GM12878 (cell line): ENCODE measurements around the gene SPATA24. TPM values are rescaled to one million over a fixed set of nuclear protein-coding genes. Genes with fewer than 3 reads are reported as not detected.
A peak's percentile ranks its signal among the peaks of the same experiment; 100 is the strongest.

Source experiments
- ASH2L ChIP-seq: fragments of 300-600, 200-600 bp; sonication (generic); IDR thresholded peaks from 2 replicates; pipeline ENCODE4 v1.6.1; 2017; ENCODE audit warnings: low read depth, mild to moderate bottlenecking, borderline replicate concordance
- CBX5 ChIP-seq: sonication (generic); IDR thresholded peaks from 2 replicates; pipeline ENCODE4 v1.6.1; 2016; ENCODE audit warnings: low read depth, moderate library complexity, mild to moderate bottlenecking, inconsistent platforms
- CEBPB ChIP-seq, 2 experiments: fragments of 150-350 bp in 1 of 2; IDR thresholded peaks; 2 replicates each; pipeline ENCODE4 v1.6.1; 2012 to 2014; ENCODE audit warnings: low read depth in 2 of 2, low read length in 2 of 2, borderline replicate concordance in 1 of 2, inconsistent platforms in 1 of 2
- CEBPZ ChIP-seq: fragments of 150-350 bp; IDR thresholded peaks from 2 replicates; pipeline ENCODE4 v1.6.1; 2016; ENCODE audit warnings: low read depth, low read length
- CHD1 ChIP-seq: IDR thresholded peaks from 2 replicates; pipeline ENCODE4 v1.6.1; 2012; ENCODE audit warnings: low read depth, low read length, improper control_type of control experiment
- CHD2 ChIP-seq: IDR thresholded peaks from 2 replicates; pipeline ENCODE4 v1.6.1; 2011; ENCODE audit warnings: low read depth, low read length, improper control_type of control experiment, borderline replicate concordance
- CREB1 ChIP-seq: IDR thresholded peaks from 2 replicates; pipeline ENCODE4 v1.6.1; 2012; ENCODE audit warnings: low read depth, mild to moderate bottlenecking, inconsistent platforms
- CUX1 ChIP-seq: IDR thresholded peaks from 2 replicates; pipeline ENCODE4 v1.6.1; 2012; ENCODE audit warnings: improper control_type of control experiment, low read depth, low read length; ENCODE audit not compliant: insufficient replicate concordance
- ESRRA ChIP-seq: IDR thresholded peaks from 2 replicates; pipeline ENCODE4 v1.6.1; 2012; ENCODE audit warnings: mild to moderate bottlenecking, low read length, improper control_type of control experiment
- GABPA ChIP-seq: IDR thresholded peaks from 2 replicates; pipeline ENCODE4 v1.6.1; 2014; ENCODE audit warnings: antibody characterized with exemption, low read depth, mild to moderate bottlenecking, inconsistent platforms
- HDAC2 ChIP-seq: fragments of 200-600 bp; sonication (generic); IDR thresholded peaks from 2 replicates; pipeline ENCODE4 v1.6.1; 2017
- HDGF ChIP-seq: fragments of 450-650 bp; IDR thresholded peaks from 2 replicates; pipeline ENCODE4 v1.6.1; 2016; ENCODE audit warnings: antibody characterized with exemption
- JUNB ChIP-seq: IDR thresholded peaks from 2 replicates; pipeline ENCODE4 v1.6.1; 2016; ENCODE audit warnings: antibody characterized with exemption, mild to moderate bottlenecking
- KDM1A ChIP-seq: fragments of 200-600 bp; sonication (generic); IDR thresholded peaks from 2 replicates; pipeline ENCODE4 v1.6.1; 2016; ENCODE audit warnings: borderline replicate concordance
- MEF2A ChIP-seq: IDR thresholded peaks from 2 replicates; pipeline ENCODE4 v1.6.1; 2011; ENCODE audit warnings: low read depth, mild to moderate bottlenecking, low read length, moderate library complexity; ENCODE audit not compliant: insufficient read depth
- NFYB ChIP-seq: IDR thresholded peaks from 2 replicates; pipeline ENCODE4 v1.6.1; 2011; ENCODE audit warnings: low read depth, mild to moderate bottlenecking, low read length, improper control_type of control experiment, moderate library complexity; ENCODE audit not compliant: insufficient read depth
- NKRF ChIP-seq: fragments of 450-650 bp; conservative IDR thresholded peaks from 2 replicates; pipeline ENCODE4 v1.6.1; 2017; ENCODE audit warnings: mild to moderate bottlenecking, moderate library complexity
- POLR2AphosphoS5 ChIP-seq: IDR thresholded peaks from 2 replicates; pipeline ENCODE4 v1.6.1; 2011; ENCODE audit warnings: mild to moderate bottlenecking, low read length, inconsistent platforms
- RELA ChIP-seq: fragments of 450-650 bp; IDR thresholded peaks from 2 replicates; pipeline ENCODE4 v1.8.0; 2014; ENCODE audit warnings: borderline replicate concordance; ENCODE audit not compliant: partially characterized antibody
- SMAD1 ChIP-seq: fragments of 450-650 bp; IDR thresholded peaks from 2 replicates; pipeline ENCODE4 v1.6.1; 2018; ENCODE audit warnings: mild to moderate bottlenecking, low read depth; ENCODE audit not compliant: partially characterized antibody
- YBX1 ChIP-seq: fragments of 450-650 bp; IDR thresholded peaks from 2 replicates; pipeline ENCODE4 v1.6.1; 2016; ENCODE audit warnings: antibody characterized with exemption
- polyA plus RNA-seq, 11 experiments: library from polyadenylated mRNA; depleted of rRNA in 4 of 11; unstranded in 6 of 11; stranded (reverse) in 5 of 11; fragments of >200 nt; fragmentation: Nextera tagmentation in 4 of 11; fragmentation: Illumina TruSeq in 1 of 11; extraction: Ambion mirVana in 4 of 11; extraction: Trizol in 1 of 11; gene quantifications; 1 replicate in 1 of 11; 2 replicates in 10 of 11; pipeline versions ENCODE4 v1.2.1 to v1.2.3, GENCODE V29; 2011 to 2016; ENCODE audit warnings: inconsistent platforms in 2 of 11, missing spikeins in 2 of 11, low read depth in 1 of 11
- total RNA-seq, 4 experiments: library from RNA; depleted of rRNA in 3 of 4; stranded (reverse); fragments of >200 nt in 3 of 4; fragmentation: Illumina TruSeq in 1 of 4; extraction: Trizol in 1 of 4; gene quantifications; 2 replicates each; pipeline versions ENCODE4 v1.2.1 to v1.2.3, GENCODE V29; 2013 to 2021

The SPATA24 gene
- total and polyA plus RNA-seq, 10 of the 15 experiments (the other 5 are each of a cell fraction or from before 2014, with no cell fraction given) = 4.1 to 9.8 (median 7.3) TPM

- peak; percentile 62; the same call in 1 of the 2 replicates for TF ChIP-seq POLR2AphosphoS5
- no peak for TF ChIP-seq ASH2L
- peak; percentile 83 for TF ChIP-seq HDGF
- no peak for TF ChIP-seq GABPA
- TF ChIP-seq MEF2A = no peak
- no peak for TF ChIP-seq CHD1
- no peak for TF ChIP-seq RELA
- TF ChIP-seq CUX1 = no peak
- TF ChIP-seq HDAC2 = no peak
- peak; percentile 16; the same call in 1 of the 2 replicates for TF ChIP-seq CHD2
- peak; percentile 91 for TF ChIP-seq CREB1
- TF ChIP-seq JUNB = no peak
- no peak for TF ChIP-seq SMAD1
- TF ChIP-seq CEBPB (IDR thresholded peaks at IDR 0.05; ENCODE audit: borderline replicate concordance in 1 of 2, low read depth in 2 of 2, low read length in 2 of 2) = no peak
- no peak for TF ChIP-seq YBX1
- TF ChIP-seq CBX5 = no peak
- TF ChIP-seq NFYB = peak; percentile 88
- no peak for TF ChIP-seq ESRRA
- TF ChIP-seq KDM1A = no peak
- 0 out of 2 replicates have a peak, but pooled peaks have one; percentile 16 for TF ChIP-seq NKRF
- no peak for TF ChIP-seq CEBPZ
Observed at GRCh38 chr5:139403787-139404483, at the start of gene SPATA24 (continued).
